Liver (tissue), 3 donors: ENCODE data around the gene HOXB4.

Experiments used
- EGR1 ChIP-seq, 2 donors: IDR thresholded peaks; 2 replicates each; pipeline ENCODE4 v1.6.1; 2016 to 2018; ENCODE audit warnings: antibody characterized with exemption in 2 of 2, low read depth in 2 of 2
- FOXA1 ChIP-seq: IDR thresholded peaks from 2 replicates; pipeline ENCODE4 v1.6.1; 2016; ENCODE audit warnings: antibody characterized with exemption
- GABPA ChIP-seq, 2 donors: IDR thresholded peaks in 1 of 2; conservative IDR thresholded peaks in 1 of 2; 2 replicates each; pipeline ENCODE4 v1.6.1; 2016; ENCODE audit warnings: antibody characterized with exemption in 2 of 2, mild to moderate bottlenecking in 1 of 2, moderate library complexity in 1 of 2
- HNF4A ChIP-seq, 2 donors: conservative IDR thresholded peaks; 2 replicates each; pipeline ENCODE4 v1.6.1; 2016; ENCODE audit warnings: antibody characterized with exemption in 2 of 2, mild to moderate bottlenecking in 2 of 2
- HNF4G ChIP-seq: IDR thresholded peaks from 2 replicates; pipeline ENCODE4 v1.6.1; 2016; ENCODE audit warnings: antibody characterized with exemption
- JUND ChIP-seq, 2 donors: IDR thresholded peaks; 2 replicates each; pipeline ENCODE4 v1.6.1; 2016; ENCODE audit warnings: antibody characterized with exemption in 2 of 2
- RAD21 ChIP-seq, 2 donors: IDR thresholded peaks; 2 replicates each; pipeline ENCODE4 v1.6.1; 2016; ENCODE audit warnings: antibody characterized with exemption in 2 of 2, mild to moderate bottlenecking in 2 of 2
- SP1 ChIP-seq: IDR thresholded peaks from 2 replicates; pipeline ENCODE4 v1.6.1; 2018; ENCODE audit warnings: antibody characterized with exemption, mild to moderate bottlenecking
- TAF1 ChIP-seq: conservative IDR thresholded peaks from 2 replicates; pipeline ENCODE4 v1.6.1; 2016; ENCODE audit warnings: antibody characterized with exemption, mild to moderate bottlenecking
- YY1 ChIP-seq: IDR thresholded peaks from 2 replicates; pipeline ENCODE4 v1.6.1; 2016; ENCODE audit warnings: antibody characterized with exemption, mild to moderate bottlenecking
- TF ChIP-seq, protein P1 (sequence below): fragments of 150-350 bp; IDR thresholded peaks from 2 replicates; pipeline ENCODE4 v1.5.1; 2017; ENCODE audit warnings: improper control_type of control experiment, low read depth, low read length; ENCODE audit not compliant: missing input control
- TF ChIP-seq, protein P2 (sequence below): IDR thresholded peaks from 2 replicates; pipeline ENCODE4 v1.6.1; 2016; ENCODE audit warnings: antibody characterized with exemption
- TF ChIP-seq, protein P3 (sequence below): IDR thresholded peaks from 2 replicates; pipeline ENCODE4 v1.6.1; 2016; ENCODE audit warnings: antibody characterized with exemption
- donor health status: healthy.
- donor health status: healthy.

DNA sequence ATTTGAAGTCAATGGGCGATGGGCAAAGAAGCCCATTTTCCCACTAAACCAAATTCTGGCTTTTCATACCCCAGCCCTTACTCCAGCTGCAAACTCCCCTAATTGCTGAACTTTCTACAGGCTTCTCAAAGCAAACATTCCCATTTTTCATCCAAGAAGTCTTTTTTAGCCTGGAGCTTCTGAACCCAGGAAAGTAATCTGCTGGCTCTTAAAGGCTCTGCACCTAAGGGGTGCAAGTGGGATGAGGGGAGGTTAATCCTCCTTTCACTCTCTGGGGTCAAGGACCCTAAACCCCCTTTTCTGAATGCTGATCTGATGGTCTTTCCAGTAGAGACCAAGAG lies 30.3 kb upstream of the HOXB4 start:
- TF ChIP-seq, protein P1, sequence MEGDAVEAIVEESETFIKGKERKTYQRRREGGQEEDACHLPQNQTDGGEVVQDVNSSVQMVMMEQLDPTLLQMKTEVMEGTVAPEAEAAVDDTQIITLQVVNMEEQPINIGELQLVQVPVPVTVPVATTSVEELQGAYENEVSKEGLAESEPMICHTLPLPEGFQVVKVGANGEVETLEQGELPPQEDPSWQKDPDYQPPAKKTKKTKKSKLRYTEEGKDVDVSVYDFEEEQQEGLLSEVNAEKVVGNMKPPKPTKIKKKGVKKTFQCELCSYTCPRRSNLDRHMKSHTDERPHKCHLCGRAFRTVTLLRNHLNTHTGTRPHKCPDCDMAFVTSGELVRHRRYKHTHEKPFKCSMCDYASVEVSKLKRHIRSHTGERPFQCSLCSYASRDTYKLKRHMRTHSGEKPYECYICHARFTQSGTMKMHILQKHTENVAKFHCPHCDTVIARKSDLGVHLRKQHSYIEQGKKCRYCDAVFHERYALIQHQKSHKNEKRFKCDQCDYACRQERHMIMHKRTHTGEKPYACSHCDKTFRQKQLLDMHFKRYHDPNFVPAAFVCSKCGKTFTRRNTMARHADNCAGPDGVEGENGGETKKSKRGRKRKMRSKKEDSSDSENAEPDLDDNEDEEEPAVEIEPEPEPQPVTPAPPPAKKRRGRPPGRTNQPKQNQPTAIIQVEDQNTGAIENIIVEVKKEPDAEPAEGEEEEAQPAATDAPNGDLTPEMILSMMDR = no peak
- TF ChIP-seq SP1 (no peak), YY1 (no peak), GABPA (IDR thresholded peaks at IDR 0.05 in 1 of 2, conservative IDR thresholded peaks at IDR 0.05 in 1 of 2) (no peak), RAD21 (IDR thresholded peaks at IDR 0.05) (no peak), JUND (IDR thresholded peaks at IDR 0.05) (no peak), TAF1 (no peak), HNF4A (conservative IDR thresholded peaks at IDR 0.05) (no peak), HNF4G (no peak), FOXA1 (no peak), EGR1 (IDR thresholded peaks at IDR 0.05; ENCODE audit: low read depth in 2 of 2) (no peak)
- TF ChIP-seq, protein P2, sequence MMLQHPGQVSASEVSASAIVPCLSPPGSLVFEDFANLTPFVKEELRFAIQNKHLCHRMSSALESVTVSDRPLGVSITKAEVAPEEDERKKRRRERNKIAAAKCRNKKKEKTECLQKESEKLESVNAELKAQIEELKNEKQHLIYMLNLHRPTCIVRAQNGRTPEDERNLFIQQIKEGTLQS = no peak
- TF ChIP-seq, protein P3, sequence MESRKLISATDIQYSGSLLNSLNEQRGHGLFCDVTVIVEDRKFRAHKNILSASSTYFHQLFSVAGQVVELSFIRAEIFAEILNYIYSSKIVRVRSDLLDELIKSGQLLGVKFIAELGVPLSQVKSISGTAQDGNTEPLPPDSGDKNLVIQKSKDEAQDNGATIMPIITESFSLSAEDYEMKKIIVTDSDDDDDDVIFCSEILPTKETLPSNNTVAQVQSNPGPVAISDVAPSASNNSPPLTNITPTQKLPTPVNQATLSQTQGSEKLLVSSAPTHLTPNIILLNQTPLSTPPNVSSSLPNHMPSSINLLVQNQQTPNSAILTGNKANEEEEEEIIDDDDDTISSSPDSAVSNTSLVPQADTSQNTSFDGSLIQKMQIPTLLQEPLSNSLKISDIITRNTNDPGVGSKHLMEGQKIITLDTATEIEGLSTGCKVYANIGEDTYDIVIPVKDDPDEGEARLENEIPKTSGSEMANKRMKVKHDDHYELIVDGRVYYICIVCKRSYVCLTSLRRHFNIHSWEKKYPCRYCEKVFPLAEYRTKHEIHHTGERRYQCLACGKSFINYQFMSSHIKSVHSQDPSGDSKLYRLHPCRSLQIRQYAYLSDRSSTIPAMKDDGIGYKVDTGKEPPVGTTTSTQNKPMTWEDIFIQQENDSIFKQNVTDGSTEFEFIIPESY = no peak
